OCI-LY3 (cell line): ENCODE measurements around the gene LITAF.
A peak's percentile ranks its signal among the peaks of the same experiment; 100 is the strongest.

Source experiments
- H2AFZ ChIP-seq: fragments of 200-600, 300-600 bp; shearing (Covaris generic); 2 replicates; pipeline ENCODE4 v1.6.0; 2014; ENCODE audit warnings: antibody characterized with exemption, low read depth, low read length
- H3K27ac ChIP-seq: fragments of 200-600, 300-600 bp; sonication (generic); 2 replicates; pipeline ENCODE4 v1.5.1; 2014; ENCODE audit warnings: mild to moderate bottlenecking, low read length, moderate library complexity, mixed read lengths
- H3K27me3 ChIP-seq: fragments of 200-600, 300-600 bp; sonication (generic); 2 replicates; pipeline ENCODE4 v1.6.1; 2014; ENCODE audit warnings: low read depth, low read length, mixed read lengths
- H3K36me3 ChIP-seq: fragments of 200-600, 300-600 bp; sonication (generic); replicated peaks from 2 replicates; pipeline ENCODE3; 2014; ENCODE audit warnings: low read depth, low read length, mixed read lengths
- H3K4me1 ChIP-seq: fragments of 300-600, 200-600 bp; sonication (generic); 2 replicates; pipeline ENCODE4 v1.6.1; 2014; ENCODE audit warnings: low read length, mixed read lengths
- H3K4me2 ChIP-seq: fragments of 200-600, 300-600 bp; sonication (generic); 2 replicates; pipeline ENCODE4 v1.6.1; 2014; ENCODE audit warnings: low read length, mixed read lengths
- H3K4me3 ChIP-seq: fragments of 300-600, 200-600 bp; sonication (generic); 2 replicates; pipeline ENCODE4 v1.5.1; 2014; ENCODE audit warnings: antibody characterized with exemption, mild to moderate bottlenecking, low read length, moderate library complexity
- H3K79me2 ChIP-seq: fragments of 300-600, 200-600 bp; shearing (Covaris generic); 2 replicates; pipeline ENCODE4 v1.6.1; 2014; ENCODE audit warnings: mild to moderate bottlenecking, low read length, mixed read lengths
- H3K9ac ChIP-seq: fragments of 300-600, 200-600 bp; shearing (Covaris generic); 2 replicates; pipeline ENCODE4 v1.6.0; 2014; ENCODE audit warnings: mild to moderate bottlenecking, low read length, moderate library complexity
- H3K9me3 ChIP-seq: fragments of 200-600, 300-600 bp; shearing (Covaris generic); 2 replicates; pipeline ENCODE4 v1.6.1; 2014; ENCODE audit warnings: low read length, mixed read lengths; ENCODE audit not compliant: insufficient read depth
- H4K20me1 ChIP-seq: fragments of 200-600, 300-600 bp; sonication (generic); 2 replicates; pipeline ENCODE4 v1.6.1; 2016; ENCODE audit warnings: low read length, mixed read lengths; ENCODE audit not compliant: insufficient read depth
- EZH2phosphoT487 ChIP-seq: fragments of 200-600 bp; shearing (Covaris generic); IDR thresholded peaks from 2 replicates; pipeline ENCODE4 v1.6.1; 2018; ENCODE audit warnings: antibody characterized with exemption, mixed run types, low read depth
- TF ChIP-seq, protein P1 (sequence below): fragments of 200-600, 300-600 bp; sonication (generic); IDR thresholded peaks from 2 replicates; pipeline ENCODE4 v1.5.1; 2014; ENCODE audit warnings: antibody characterized with exemption, low read length, low read depth

Gene LITAF

DNA sequence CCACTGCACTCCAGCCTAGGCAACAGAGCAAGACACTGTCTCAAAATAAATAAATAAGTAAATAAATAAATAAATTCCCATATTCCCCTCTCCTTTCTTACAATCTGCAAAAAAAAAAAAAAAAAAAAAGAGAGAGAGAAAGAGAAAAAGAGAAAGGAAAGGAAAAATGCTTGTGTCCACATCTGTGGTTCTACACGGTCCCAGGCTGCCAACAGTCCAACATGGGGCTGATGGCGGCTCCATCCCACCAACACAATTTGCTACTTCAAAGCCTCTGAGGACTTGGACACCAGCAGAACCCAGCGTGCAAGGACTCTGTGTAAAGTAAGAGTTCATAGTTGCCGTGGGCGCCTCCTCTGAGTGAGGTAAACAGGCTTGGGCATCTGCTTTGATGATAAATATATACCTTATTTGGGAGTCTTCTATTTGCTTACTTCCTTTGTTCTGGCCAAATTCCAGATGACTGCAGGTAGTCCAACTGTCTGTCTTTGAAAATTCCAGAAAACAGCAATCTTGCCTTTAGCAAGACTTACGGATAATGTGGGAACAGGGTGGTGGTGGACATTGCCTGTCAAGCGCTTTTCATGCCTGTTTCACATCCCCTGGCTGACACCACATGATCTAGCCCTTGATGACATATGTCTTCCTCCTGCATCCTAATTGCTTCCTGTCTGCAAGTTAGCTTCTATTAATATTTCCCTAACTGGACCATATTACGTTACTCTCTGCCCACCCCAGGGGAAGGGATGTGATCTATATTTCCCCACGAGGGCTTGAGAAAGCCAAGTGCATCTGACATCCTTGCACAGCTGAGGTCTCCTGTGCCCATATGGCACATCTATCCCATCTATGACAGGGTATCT is 10.1 kb downstream of the LITAF start:
- TF ChIP-seq EZH2phosphoT487 = no peak
- TF ChIP-seq, protein P1, sequence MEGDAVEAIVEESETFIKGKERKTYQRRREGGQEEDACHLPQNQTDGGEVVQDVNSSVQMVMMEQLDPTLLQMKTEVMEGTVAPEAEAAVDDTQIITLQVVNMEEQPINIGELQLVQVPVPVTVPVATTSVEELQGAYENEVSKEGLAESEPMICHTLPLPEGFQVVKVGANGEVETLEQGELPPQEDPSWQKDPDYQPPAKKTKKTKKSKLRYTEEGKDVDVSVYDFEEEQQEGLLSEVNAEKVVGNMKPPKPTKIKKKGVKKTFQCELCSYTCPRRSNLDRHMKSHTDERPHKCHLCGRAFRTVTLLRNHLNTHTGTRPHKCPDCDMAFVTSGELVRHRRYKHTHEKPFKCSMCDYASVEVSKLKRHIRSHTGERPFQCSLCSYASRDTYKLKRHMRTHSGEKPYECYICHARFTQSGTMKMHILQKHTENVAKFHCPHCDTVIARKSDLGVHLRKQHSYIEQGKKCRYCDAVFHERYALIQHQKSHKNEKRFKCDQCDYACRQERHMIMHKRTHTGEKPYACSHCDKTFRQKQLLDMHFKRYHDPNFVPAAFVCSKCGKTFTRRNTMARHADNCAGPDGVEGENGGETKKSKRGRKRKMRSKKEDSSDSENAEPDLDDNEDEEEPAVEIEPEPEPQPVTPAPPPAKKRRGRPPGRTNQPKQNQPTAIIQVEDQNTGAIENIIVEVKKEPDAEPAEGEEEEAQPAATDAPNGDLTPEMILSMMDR = no peak
- H3K9ac ChIP-seq = no peak overlapping the region
- H3K4me2 ChIP-seq = peak overlapping the region; percentile 51
- no peak overlapping the region for H3K4me3 ChIP-seq
- peaks cover 90% of the 10 kb centered on the region for H4K20me1 ChIP-seq
- H3K27me3 ChIP-seq = no peaks in the 10 kb centered on the region
- H3K27ac ChIP-seq = peak overlapping the region; percentile 16; the same call in 1 of the 2 replicates
- H3K79me2 ChIP-seq = peaks cover 98% of the 10 kb centered on the region
- H3K9me3 ChIP-seq = no peaks in the 10 kb centered on the region
- H3K36me3 ChIP-seq = peaks cover 26% of the 10 kb centered on the region
- peaks cover 15% of the 10 kb centered on the region for H3K4me1 ChIP-seq
- no peak overlapping the region for H2AFZ ChIP-seq

DNA sequence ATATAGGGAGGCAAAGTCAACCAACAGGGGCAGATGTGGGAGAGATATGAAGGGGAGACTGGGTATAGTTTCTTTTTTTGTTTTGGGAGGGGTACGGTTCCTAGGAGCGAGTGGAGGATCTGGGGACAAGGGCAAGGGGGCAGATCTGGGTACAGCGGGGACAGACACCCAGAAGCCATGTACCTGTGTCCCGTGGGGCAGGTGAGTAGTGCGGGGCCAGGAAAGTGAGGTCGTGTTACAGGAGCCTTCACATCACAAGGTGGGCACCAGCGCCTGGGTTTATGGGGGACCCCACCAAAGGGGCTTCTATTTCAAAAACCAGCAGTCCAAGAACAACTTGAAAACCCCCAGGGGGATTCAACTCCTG is 11.5 kb downstream of the LITAF start:
- Histone ChIP-seq H3K9ac (no peak overlapping the region), H3K36me3 (peaks cover 23% of the 10 kb centered on the region), H3K4me3 (no peak overlapping the region), H3K4me1 (peaks cover 14% of the 10 kb centered on the region), H3K4me2 (no peak overlapping the region), H4K20me1 (peaks cover 91% of the 10 kb centered on the region), H3K9me3 (no peaks in the 10 kb centered on the region), H3K79me2 (peaks cover 98% of the 10 kb centered on the region), H3K27me3 (no peaks in the 10 kb centered on the region), H2AFZ (no peak overlapping the region), H3K27ac (no peak overlapping the region)
- no peak for TF ChIP-seq EZH2phosphoT487
- TF ChIP-seq, protein P1 = no peak

DNA sequence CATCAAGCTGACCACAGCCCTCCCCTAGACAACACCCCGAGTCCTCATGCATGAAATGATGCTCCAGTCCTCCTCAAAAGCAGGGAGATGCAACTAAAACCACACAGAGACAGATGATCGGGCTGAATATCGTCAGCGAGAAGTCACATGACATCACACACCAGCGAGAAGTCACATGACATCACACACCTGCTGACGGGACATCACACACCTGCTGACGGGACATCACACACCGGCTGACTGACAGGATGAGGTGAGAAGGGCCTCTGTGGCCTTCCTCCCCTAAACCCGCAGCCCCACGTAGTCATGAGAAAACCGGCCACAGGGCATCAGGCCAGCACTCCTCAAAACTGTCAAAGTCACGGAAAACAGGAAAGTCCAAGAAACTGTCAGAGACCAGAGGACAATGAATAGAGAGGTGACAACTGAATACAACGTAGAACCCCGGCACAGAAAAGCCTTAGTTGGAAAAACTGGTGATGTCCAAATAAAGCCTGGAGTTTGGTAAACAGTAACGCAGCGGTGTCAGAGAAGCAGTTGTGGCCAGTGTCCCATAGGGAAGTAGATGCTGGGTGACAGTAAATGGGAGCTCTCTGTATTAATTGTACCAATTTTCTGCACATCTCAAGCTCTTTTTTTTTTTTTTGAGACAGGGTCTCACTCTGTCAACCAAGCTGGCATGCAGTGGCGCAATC is 14.3 kb downstream of the LITAF start:
- Histone ChIP-seq H3K36me3 (peaks cover 11% of the 10 kb centered on the region), H3K4me1 (peaks cover 10% of the 10 kb centered on the region), H3K4me3 (no peak overlapping the region), H3K79me2 (peaks cover 100% of the 10 kb centered on the region), H3K9ac (no peak overlapping the region), H4K20me1 (peaks cover 97% of the 10 kb centered on the region), H2AFZ (no peak overlapping the region), H3K9me3 (no peaks in the 10 kb centered on the region), H3K4me2 (no peak overlapping the region), H3K27ac (no peak overlapping the region), H3K27me3 (no peaks in the 10 kb centered on the region)
- TF ChIP-seq EZH2phosphoT487 = no peak
- TF ChIP-seq, protein P1 = no peak

DNA sequence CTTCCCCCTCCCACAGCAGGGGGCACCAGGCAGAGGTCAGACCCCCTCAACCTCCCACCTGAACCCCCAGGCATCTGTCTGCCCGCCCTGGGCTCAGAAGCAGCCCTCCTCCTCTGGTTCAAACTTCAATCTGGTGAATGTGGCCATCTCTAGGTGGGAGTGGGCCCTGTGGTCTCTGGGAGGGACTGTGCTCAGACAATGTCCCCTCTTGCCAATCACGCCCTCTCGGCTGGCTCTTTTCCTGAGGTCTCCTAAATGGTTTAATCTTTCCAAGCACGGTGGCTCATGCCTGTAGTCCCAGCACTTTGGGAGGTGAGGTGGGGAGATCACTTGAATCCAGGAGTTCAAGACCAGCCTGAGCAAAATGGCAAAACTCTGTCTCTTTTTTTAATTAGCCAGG is 15.2 kb downstream of the LITAF start:
- Histone ChIP-seq H2AFZ (no peak overlapping the region), H3K27me3 (no peaks in the 10 kb centered on the region), H3K4me3 (no peak overlapping the region), H3K9me3 (no peaks in the 10 kb centered on the region), H3K4me1 (peaks cover under 1% of the 10 kb centered on the region), H3K36me3 (peaks cover 14% of the 10 kb centered on the region), H4K20me1 (peaks cover 96% of the 10 kb centered on the region), H3K9ac (no peak overlapping the region), H3K4me2 (no peak overlapping the region), H3K27ac (no peak overlapping the region), H3K79me2 (peaks cover 99% of the 10 kb centered on the region)
- TF ChIP-seq, protein P1 = no peak
- TF ChIP-seq EZH2phosphoT487 = no peak
